Calu3 (cell line): Measurements from ENCODE around the gene CTNNBL1. TPM values are rescaled to one million over a fixed set of nuclear protein-coding genes. Genes with fewer than 3 reads are reported as not detected.

Experiments used
- BruUV-seq: library from RNA; stranded (reverse); fragments of 400-500 nt; replicated peaks from 2 replicates; lab custom pipeline; 2021; lab: Mats Ljungman, UMichigan
- CTCF ChIA-PET: fragments of 300-600 bp; sonication (Branson Sonifier 250); formaldehyde crosslinking; loops from one replicate; lab custom pipeline; 2022; ENCODE audit warnings: antibody characterized with exemption; lab: Charles Lee
- DNase-seq: peaks from one replicate; pipeline ENCODE4 v3.0.0; 2022
- H3K27ac Mint-ChIP-seq: one replicate; pipeline ENCODE4 v1.8.0; 2022; ENCODE audit warnings: mixed read lengths; ENCODE audit not compliant: unreplicated experiment
- H3K27me3 Mint-ChIP-seq: one replicate; pipeline ENCODE4 v1.8.0; 2022; ENCODE audit warnings: mixed read lengths; ENCODE audit not compliant: unreplicated experiment
- H3K36me3 Mint-ChIP-seq: one replicate; pipeline ENCODE4 v1.8.0; 2022; ENCODE audit warnings: mild to moderate bottlenecking, moderate library complexity, mixed read lengths; ENCODE audit not compliant: insufficient read depth, unreplicated experiment
- H3K4me1 Mint-ChIP-seq: one replicate; pipeline ENCODE4 v1.8.0; 2022; ENCODE audit warnings: mild to moderate bottlenecking, low read depth, mixed read lengths; ENCODE audit not compliant: unreplicated experiment
- H3K4me3 Mint-ChIP-seq: one replicate; pipeline ENCODE4 v1.8.0; 2022; ENCODE audit warnings: mild to moderate bottlenecking, low read depth, moderate library complexity, mixed read lengths; ENCODE audit not compliant: unreplicated experiment
- H3K9me3 Mint-ChIP-seq: one replicate; pipeline ENCODE4 v1.8.0; 2022; ENCODE audit warnings: low read depth, mixed read lengths; ENCODE audit not compliant: unreplicated experiment
- CTCF ChIP-seq: fragments of 200-600 bp; IDR thresholded peaks from one replicate; pipeline ENCODE4 v1.8.0; 2022; ENCODE audit warnings: antibody characterized with exemption; ENCODE audit not compliant: unreplicated experiment
- intact Hi-C: fragments of 100-400 bp; cut with micrococcal nuclease; formaldehyde crosslinking; loops from one replicate; pipeline ENCODE4 v1.10.0; 2022; ENCODE audit not compliant: unreplicated experiment
- total RNA-seq: library from RNA; stranded (reverse); gene quantifications from 2 replicates; pipeline ENCODE4 v1.2.3, GENCODE V29; 2022

CTNNBL1 gene
- total RNA-seq, 1 experiment from 2014 or later: 106 TPM

GRCh38 chr20:37737826-37738420, 44.1 kb downstream of the CTNNBL1 start:
- intact Hi-C loops: no loop called here
- DNase-seq: no peak
- CTCF ChIA-PET: interaction anchor here (1.1 kb wide), 1 partner anchor 28 kb away, joined by 4 read pairs; no protein-coding TSS in a partner anchor
- Mint-ChIP-seq H3K4me1 (no peaks in the 10 kb centered on the region), H3K4me3 (no peak overlapping the region), H3K27me3 (no peaks in the 10 kb centered on the region), H3K36me3 (peaks cover 5% of the 10 kb centered on the region), H3K27ac (no peak overlapping the region), H3K9me3 (no peaks in the 10 kb centered on the region)
- no peak for TF ChIP-seq CTCF
- BruUV-seq: no TSS peak

- Mint-ChIP-seq H3K36me3 (peaks cover 5% of the 10 kb centered on the region), H3K27me3 (no peaks in the 10 kb centered on the region), H3K9me3 (no peaks in the 10 kb centered on the region), H3K4me1 (no peaks in the 10 kb centered on the region), H3K4me3 (no peak overlapping the region), H3K27ac (no peak overlapping the region)
- intact Hi-C loops: no loop called here
- CTCF ChIA-PET: no interaction called here
- no peak for TF ChIP-seq CTCF
- DNase-seq: no peak
- BruUV-seq: no TSS peak
Measured at GRCh38 chr20:37741055-37741454, 47.2 kb downstream of the CTNNBL1 start.

GRCh38 chr20:37741570-37741969, 47.7 kb downstream of the CTNNBL1 start:
- intact Hi-C loops: no loop called here
- DNase-seq: no peak
- no peak overlapping the region for H3K4me3 Mint-ChIP-seq
- CTCF ChIA-PET: no interaction called here
- H3K36me3 Mint-ChIP-seq: peaks cover 5% of the 10 kb centered on the region
- no peak for TF ChIP-seq CTCF
- H3K27me3 Mint-ChIP-seq: no peaks in the 10 kb centered on the region
- no peak overlapping the region for H3K27ac Mint-ChIP-seq
- BruUV-seq: no TSS peak
- H3K9me3 Mint-ChIP-seq: no peaks in the 10 kb centered on the region
- H3K4me1 Mint-ChIP-seq: no peaks in the 10 kb centered on the region

GRCh38 chr20:37742131-37742530, 48.3 kb downstream of the CTNNBL1 start:
- BruUV-seq: no TSS peak
- Mint-ChIP-seq H3K4me1 (no peaks in the 10 kb centered on the region), H3K27ac (no peak overlapping the region), H3K27me3 (no peaks in the 10 kb centered on the region), H3K9me3 (no peaks in the 10 kb centered on the region), H3K4me3 (no peak overlapping the region), H3K36me3 (peaks cover 5% of the 10 kb centered on the region)
- no peak for TF ChIP-seq CTCF
- intact Hi-C loops: no loop called here
- DNase-seq: no peak
- CTCF ChIA-PET: no interaction called here
